Naive B cell (primary cell): ENCODE measurements around the gene SLC8A2. TPM values are rescaled to one million over a fixed set of nuclear protein-coding genes. Genes with fewer than 3 reads are reported as not detected.

Experiments
- ATAC-seq, 2 donors: fragments of 150-1000 bp; cut with Tn5 transposase; 2 replicates each; pipeline ENCODE4 v1.10.0; 2021; ENCODE audit warnings: low read depth in 2 of 2, mild to moderate bottlenecking in 2 of 2, moderate library complexity in 2 of 2
- DNase-seq: peaks from one replicate; pipeline ENCODE4 v3.0.0; 2022
- H3K27ac Mint-ChIP-seq, 6 donors: one replicate each; pipeline ENCODE4 v1.8.0; 2020 to 2022; ENCODE audit warnings: mild to moderate bottlenecking in 6 of 6, mixed read lengths in 6 of 6, moderate library complexity in 5 of 6, inconsistent platforms in 2 of 6
- H3K27me3 Mint-ChIP-seq, 3 donors: one replicate each; pipeline ENCODE4 v1.8.0; 2021 to 2022; ENCODE audit warnings: mixed read lengths in 3 of 3, mild to moderate bottlenecking in 1 of 3
- H3K36me3 Mint-ChIP-seq, 2 donors: one replicate each; pipeline ENCODE4 v1.8.0; 2020 to 2022; ENCODE audit warnings: mixed read lengths in 2 of 2, inconsistent platforms in 1 of 2, mild to moderate bottlenecking in 1 of 2
- H3K4me1 Mint-ChIP-seq, 3 donors: one replicate each; pipeline ENCODE4 v1.8.0; 2020 to 2022; ENCODE audit warnings: mixed read lengths in 3 of 3, inconsistent platforms in 1 of 3, mild to moderate bottlenecking in 1 of 3, moderate library complexity in 1 of 3
- H3K4me3 Mint-ChIP-seq, 8 donors: one replicate each; pipeline ENCODE4 v1.8.0; 2020 to 2022; ENCODE audit warnings: mild to moderate bottlenecking in 8 of 8, mixed read lengths in 8 of 8, moderate library complexity in 8 of 8, inconsistent platforms in 2 of 8
- H3K9me3 Mint-ChIP-seq, 7 donors: one replicate each; pipeline ENCODE4 v1.8.0; 2020 to 2022; ENCODE audit warnings: mixed read lengths in 7 of 7, mild to moderate bottlenecking in 5 of 7, inconsistent platforms in 2 of 7, moderate library complexity in 1 of 7
- polyA plus RNA-seq, 6 donors: library from polyadenylated mRNA; unstranded; fragments of 300-500 nt; fragmentation: Illumina TruSeq; gene quantifications; one replicate each; pipeline ENCODE4 v1.2.3, GENCODE V29; 2021; ENCODE audit warnings: low read depth in 6 of 6

SLC8A2 gene
- polyA plus RNA-seq, 6 donors from 2014 or later = not detected

DNA sequence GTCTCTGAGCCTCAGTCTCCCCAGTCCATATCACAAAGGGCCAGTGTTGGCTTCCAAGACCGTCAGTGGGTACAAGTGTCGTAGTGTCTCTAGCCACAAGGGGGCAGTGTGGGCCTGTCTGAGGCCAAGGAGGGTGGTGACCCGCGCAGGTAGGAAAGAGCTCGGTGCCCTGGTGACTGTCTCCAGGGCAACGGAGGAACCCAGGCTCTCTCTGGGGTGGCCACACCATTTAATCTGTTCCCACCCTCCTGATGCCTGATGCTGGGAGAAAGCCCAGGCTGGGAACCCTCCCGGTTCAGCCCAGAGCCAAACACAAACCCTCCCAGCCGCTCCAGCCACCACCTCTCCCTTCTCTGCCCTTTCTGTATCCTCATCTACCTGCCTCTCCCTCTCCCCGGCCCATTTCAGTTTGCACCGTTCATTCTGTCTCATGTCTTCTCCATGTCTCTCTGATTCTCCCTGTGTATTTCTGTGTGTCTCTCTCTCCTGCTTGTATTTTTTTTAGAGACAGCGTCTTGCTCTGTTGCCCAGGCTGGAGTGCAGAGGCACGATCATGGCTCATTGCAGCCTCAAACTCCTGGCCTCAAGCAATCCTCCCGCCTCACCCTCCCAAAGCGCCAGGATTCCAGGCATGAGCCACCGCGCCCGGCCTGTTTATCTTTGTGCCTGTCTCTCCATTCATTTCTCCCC, 34.8 kb downstream of the SLC8A2 start:
- Mint-ChIP-seq H3K36me3 (peaks cover 0 to 8% of the 10 kb centered on the region in 2 donors), H3K4me1 (peaks cover 8 to 18% (median 11%) of the 10 kb centered on the region in 3 donors), H3K27ac (peak overlapping the region in 2 of 6 donors; percentile 33 to 34), H3K4me3 (peak overlapping the region in 2 of 8 donors; percentile 13 to 29), H3K9me3 (peaks cover 0 to 5% (median 0%) of the 10 kb centered on the region in 7 donors), H3K27me3 (peaks cover 66 to 93% (median 82%) of the 10 kb centered on the region in 3 donors)
- peak; percentile 67 for DNase-seq
- ATAC-seq = peak; percentile 91 to 92

DNA sequence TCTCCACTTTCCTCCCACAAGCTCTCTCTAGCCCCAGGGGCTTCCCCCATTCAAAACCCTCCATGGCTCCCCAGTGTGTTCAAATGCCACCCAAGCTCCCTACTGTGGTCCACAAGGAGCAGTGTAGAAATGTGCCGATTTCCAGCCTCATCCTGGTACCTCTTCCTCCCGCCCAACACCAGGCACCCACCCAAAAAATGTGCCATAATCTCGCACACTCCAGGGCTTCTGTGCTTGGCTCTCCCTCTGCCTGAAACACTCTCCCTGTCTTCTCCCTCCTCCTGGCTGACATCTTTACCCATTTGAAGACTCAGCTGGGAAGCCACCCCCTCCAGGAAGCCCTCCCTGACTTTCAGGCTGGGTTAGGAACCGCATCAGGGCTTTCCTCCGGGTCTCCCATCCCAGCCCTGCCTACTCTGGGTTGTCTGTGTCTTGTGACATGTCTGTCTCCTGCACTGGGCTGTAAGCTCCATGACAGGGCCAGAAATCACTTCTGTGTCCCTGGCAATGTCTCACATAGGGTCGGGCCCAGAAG, 35.7 kb downstream of the SLC8A2 start:
- DNase-seq = no peak
- Mint-ChIP-seq H3K27me3 (peaks cover 66 to 95% (median 79%) of the 10 kb centered on the region in 3 donors), H3K4me1 (peaks cover 11 to 18% (median 11%) of the 10 kb centered on the region in 3 donors), H3K36me3 (peaks cover 0 to 11% of the 10 kb centered on the region in 2 donors), H3K4me3 (no peak overlapping the region), H3K9me3 (peaks cover 0 to 5% (median 0%) of the 10 kb centered on the region in 7 donors), H3K27ac (no peak overlapping the region)
- ATAC-seq = no peak

DNA sequence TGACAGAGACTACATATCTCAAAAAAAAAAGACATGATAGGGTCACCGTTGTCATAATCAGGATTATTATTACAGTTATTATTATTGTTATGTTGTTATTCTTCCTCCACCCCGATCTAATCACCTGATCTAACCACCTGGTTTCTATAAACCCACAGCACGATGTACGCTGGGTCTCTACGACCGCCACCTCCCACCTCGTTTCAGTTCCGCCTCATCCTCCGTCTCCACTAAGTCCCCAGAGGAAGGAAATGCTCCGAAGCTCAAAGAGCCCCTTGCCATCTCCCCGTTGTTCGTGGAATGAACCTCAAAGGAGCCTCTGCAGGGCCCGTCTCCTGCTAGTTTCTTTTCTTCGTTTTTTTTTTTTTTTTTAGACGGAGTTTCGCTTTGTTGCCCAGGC, 36.5 kb downstream of the SLC8A2 start:
- DNase-seq (no peak), ATAC-seq (no peak)
- Mint-ChIP-seq H3K9me3 (peaks cover 0 to 5% (median 2%) of the 10 kb centered on the region in 7 donors), H3K4me1 (peaks cover 11 to 18% (median 11%) of the 10 kb centered on the region in 3 donors), H3K4me3 (no peak overlapping the region), H3K27ac (peak overlapping the region in 1 of 6 donors; percentile 60), H3K27me3 (peaks cover 68 to 97% (median 73%) of the 10 kb centered on the region in 3 donors), H3K36me3 (peaks cover 0 to 11% of the 10 kb centered on the region in 2 donors)

DNA sequence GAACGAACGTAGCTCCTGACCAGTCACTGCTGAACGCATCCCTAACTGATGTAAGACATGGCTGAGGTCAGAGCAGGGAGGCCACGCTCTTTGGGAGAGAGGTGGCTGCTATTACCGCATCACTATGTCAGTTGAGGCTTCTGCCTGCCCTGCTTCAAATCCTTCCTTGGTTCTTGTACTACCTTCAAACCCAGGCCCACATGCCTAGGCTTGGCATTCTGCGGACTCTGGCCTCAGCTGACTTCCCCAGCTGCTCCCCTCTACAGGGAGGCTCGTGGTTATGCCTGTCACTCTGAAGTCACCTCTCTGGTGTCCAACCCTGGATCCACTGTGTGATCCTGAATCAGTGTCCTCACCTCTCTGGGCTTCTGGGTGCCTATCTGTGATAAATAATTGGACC, 37.6 kb downstream of the SLC8A2 start:
- DNase-seq (no peak), ATAC-seq (no peak)
- H3K4me1 Mint-ChIP-seq = peaks cover 14 to 27% (median 18%) of the 10 kb centered on the region in 3 donors
- no peak overlapping the region for H3K27ac Mint-ChIP-seq
- H3K4me3 Mint-ChIP-seq = no peak overlapping the region
- H3K9me3 Mint-ChIP-seq = peaks cover 0 to 5% (median 2%) of the 10 kb centered on the region in 7 donors
- H3K36me3 Mint-ChIP-seq = peaks cover 0 to 11% of the 10 kb centered on the region in 2 donors
- H3K27me3 Mint-ChIP-seq = peaks cover 65 to 98% (median 77%) of the 10 kb centered on the region in 3 donors

DNA sequence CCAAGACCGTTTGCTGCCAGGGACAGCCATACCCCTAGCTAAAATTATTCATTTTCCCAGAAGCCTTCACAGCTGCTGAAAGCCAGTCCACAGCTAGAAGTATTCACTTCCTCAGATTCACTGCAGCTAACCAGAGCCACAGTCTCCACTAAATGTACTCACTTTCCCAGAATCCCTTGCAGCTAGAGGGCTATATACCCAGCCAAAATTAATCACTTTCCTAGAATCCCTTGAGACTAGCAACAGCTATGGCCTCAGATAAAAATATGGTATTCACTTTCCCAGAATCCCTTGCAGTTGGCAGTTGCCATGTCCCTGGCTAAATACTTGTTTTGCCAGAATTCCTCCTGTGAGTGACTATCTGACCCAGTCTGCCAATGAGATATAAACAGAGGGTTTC, 38.6 kb downstream of the SLC8A2 start:
- H3K4me3 Mint-ChIP-seq = no peak overlapping the region
- DNase-seq (no peak), ATAC-seq (no peak)
- H3K27me3 Mint-ChIP-seq = peaks cover 56 to 89% (median 67%) of the 10 kb centered on the region in 3 donors
- H3K4me1 Mint-ChIP-seq = peaks cover 14 to 22% (median 19%) of the 10 kb centered on the region in 3 donors
- H3K9me3 Mint-ChIP-seq = peaks cover 0 to 5% (median 2%) of the 10 kb centered on the region in 7 donors
- H3K36me3 Mint-ChIP-seq = peaks cover 0 to 11% of the 10 kb centered on the region in 2 donors
- no peak overlapping the region for H3K27ac Mint-ChIP-seq

DNA sequence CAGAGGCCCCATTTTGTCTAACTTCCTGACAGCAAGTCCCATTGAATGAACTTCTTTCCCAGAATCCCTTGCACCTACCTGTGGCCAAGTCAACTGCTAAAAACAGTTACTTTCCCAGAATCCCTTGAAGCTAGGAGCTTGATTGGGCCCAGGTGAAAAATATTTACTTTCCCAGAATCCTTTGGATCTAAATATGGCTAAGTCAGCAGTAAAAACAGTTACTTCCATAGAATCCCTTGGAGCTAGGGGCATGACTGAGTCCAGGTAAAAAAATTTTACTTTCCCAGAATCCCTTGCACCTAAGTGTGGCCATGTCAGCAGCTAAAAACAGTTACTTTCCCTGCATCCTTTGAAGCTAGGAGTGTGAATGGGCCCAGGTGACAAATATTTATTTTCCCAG, 39.2 kb downstream of the SLC8A2 start:
- DNase-seq = no peak
- no peak overlapping the region for H3K4me3 Mint-ChIP-seq
- no peak for ATAC-seq
- no peak overlapping the region for H3K27ac Mint-ChIP-seq
- peaks cover 14 to 22% (median 19%) of the 10 kb centered on the region in 3 donors for H3K4me1 Mint-ChIP-seq
- peaks cover 0 to 11% of the 10 kb centered on the region in 2 donors for H3K36me3 Mint-ChIP-seq
- H3K27me3 Mint-ChIP-seq = peaks cover 50 to 83% (median 61%) of the 10 kb centered on the region in 3 donors
- peaks cover 0 to 5% (median 2%) of the 10 kb centered on the region in 7 donors for H3K9me3 Mint-ChIP-seq

DNA sequence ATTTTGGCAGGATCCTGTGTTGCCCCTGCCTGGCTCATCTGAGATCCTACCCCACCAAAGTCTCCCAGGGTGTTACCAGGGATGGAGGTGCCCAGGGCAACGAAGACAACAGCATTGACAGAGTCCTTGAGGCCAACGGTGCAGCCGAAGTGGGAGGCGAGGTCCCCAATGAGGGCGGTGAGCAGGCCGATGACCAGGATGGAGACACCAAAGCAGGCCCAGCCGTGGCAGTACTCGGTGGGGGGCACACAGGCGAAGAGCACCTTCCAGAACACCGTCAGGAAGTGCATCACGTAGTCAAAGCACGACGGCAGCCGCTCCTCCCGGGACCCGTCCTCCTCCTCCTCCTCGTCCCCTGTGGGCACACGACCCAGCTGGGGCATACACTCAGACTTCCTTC, 39.6 kb downstream of the SLC8A2 start:
- ATAC-seq = no peak
- peaks cover 11 to 19% (median 16%) of the 10 kb centered on the region in 3 donors for H3K4me1 Mint-ChIP-seq
- no peak for DNase-seq
- H3K4me3 Mint-ChIP-seq = no peak overlapping the region
- H3K27me3 Mint-ChIP-seq = peaks cover 50 to 79% (median 57%) of the 10 kb centered on the region in 3 donors
- H3K9me3 Mint-ChIP-seq = peaks cover 0 to 5% (median 2%) of the 10 kb centered on the region in 7 donors
- no peak overlapping the region for H3K27ac Mint-ChIP-seq
- H3K36me3 Mint-ChIP-seq = peaks cover 0 to 11% of the 10 kb centered on the region in 2 donors

DNA sequence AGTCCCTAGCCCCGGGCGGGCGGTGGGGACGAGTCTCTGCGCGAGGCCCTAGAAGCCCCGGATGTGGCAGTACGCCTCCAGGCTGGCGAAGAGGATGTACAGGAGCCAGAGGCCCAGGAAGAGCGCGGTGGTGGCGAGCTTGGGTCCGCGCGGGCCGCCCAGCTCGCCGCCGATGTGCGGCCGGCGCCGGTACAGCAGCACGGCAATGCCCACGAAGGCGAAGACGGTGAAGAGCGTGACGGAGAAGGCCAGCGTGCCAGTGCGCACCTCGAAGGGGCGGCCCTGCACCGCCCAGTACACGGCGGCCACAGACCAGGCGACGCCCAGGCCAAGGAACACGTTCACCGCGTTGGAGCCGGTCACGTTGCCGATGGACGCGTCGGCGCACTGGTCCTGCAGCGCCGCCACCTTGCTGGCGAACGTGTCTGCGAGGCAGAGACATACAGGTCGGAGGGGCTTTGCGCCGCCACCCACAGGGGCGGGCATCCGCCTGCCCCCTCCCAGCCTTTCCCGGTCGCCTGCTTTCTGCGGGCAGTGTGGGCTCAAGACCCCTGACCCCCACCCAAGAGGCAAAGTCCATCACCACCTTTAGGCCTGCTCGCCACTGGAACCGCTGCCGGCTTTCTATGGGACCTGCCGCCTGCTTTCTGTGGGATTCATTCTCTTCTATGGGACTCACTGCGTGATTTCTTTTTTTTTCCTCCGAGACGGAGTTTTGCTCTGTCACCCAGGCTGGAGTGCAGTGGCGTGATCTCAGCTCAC, 41.5 kb downstream of the SLC8A2 start:
- ATAC-seq = peak; percentile 18 to 26
- H3K36me3 Mint-ChIP-seq = peaks cover 0 to 11% of the 10 kb centered on the region in 2 donors
- H3K27ac Mint-ChIP-seq = no peak overlapping the region
- H3K4me1 Mint-ChIP-seq = peaks cover 4 to 11% (median 9%) of the 10 kb centered on the region in 3 donors
- H3K4me3 Mint-ChIP-seq = peak overlapping the region in 5 of 8 donors; percentile 6 to 80 (median 23)
- peaks cover 38 to 61% (median 42%) of the 10 kb centered on the region in 3 donors for H3K27me3 Mint-ChIP-seq
- no peak for DNase-seq
- peaks cover 0 to 8% (median 2%) of the 10 kb centered on the region in 7 donors for H3K9me3 Mint-ChIP-seq

DNA sequence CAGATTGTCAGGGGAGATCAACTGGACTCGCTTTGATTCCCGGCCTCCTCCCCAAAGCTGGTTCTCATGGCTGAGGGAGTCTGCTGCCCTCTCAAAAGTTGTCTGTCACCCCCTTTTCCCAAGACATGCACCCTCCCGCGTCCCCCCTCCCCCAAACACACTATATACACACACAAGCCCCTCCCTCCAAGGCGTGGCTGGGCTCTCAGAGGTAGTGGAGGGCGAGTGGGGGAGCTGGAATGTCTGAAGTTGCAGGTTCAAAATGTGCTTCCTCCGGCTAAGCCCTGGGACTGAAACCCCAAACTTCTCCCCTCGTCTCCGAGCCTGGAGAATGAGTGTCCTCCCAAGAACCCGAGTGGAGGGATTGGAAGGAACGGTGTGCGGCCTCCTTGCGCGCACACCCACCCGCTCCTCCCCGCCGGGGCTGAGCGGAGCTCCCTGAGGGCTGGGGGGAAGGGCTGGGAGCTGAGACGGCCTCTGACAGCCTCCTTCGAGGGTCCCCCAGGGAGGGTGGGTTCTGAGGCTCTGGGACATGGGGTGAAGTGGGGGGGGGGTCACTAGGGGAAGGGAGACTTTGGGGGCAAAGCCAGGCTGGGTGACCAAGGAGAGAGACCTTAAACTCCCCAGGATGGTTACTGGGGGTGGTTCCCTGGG, 42.4 kb downstream of the SLC8A2 start:
- peaks cover 4 to 11% (median 9%) of the 10 kb centered on the region in 3 donors for H3K4me1 Mint-ChIP-seq
- no peak overlapping the region for H3K27ac Mint-ChIP-seq
- peaks cover 0 to 11% of the 10 kb centered on the region in 2 donors for H3K36me3 Mint-ChIP-seq
- no peak for ATAC-seq
- peaks cover 0 to 8% (median 2%) of the 10 kb centered on the region in 7 donors for H3K9me3 Mint-ChIP-seq
- peak overlapping the region in 1 of 8 donors; percentile 36 for H3K4me3 Mint-ChIP-seq
- DNase-seq = no peak
- peaks cover 36 to 59% (median 40%) of the 10 kb centered on the region in 3 donors for H3K27me3 Mint-ChIP-seq

DNA sequence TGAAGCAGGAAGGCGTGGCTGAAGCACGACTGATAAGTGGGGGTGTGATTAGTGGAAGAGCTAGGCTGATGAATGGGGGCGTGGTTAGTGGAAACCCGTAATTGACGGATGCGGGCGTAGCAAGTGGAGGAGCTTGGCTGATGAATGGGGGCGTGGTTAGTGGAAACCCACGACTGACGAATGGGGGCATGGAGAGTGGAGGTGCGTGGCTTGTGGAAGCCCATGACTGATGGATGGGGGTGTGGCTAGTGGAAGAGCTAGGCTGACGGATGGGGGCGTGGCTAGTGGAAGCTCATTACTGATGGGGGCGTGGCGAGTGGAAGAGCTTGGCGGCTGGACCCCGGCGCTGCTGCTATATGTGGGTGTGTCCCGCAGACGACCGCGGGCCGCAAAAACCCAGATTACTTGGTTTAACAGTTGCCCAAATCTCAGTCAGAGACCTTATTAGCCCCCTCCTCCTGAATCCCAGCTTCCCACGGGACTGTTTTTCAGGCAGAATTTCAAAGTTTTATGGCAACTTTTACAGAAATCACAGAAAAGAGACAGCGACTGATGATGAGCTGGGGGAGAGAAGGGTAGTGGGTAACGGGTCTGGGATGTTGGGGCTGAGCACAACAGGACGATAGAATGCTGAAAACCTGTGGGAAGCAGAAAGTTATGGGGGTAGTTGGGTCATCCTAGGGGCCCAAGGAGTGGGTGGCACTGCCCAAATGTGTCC, 43.4 kb downstream of the SLC8A2 start:
- peak; percentile 25 for DNase-seq
- Mint-ChIP-seq H3K9me3 (peaks cover 0 to 8% (median 2%) of the 10 kb centered on the region in 7 donors), H3K4me3 (peak overlapping the region in 1 of 8 donors; percentile 26), H3K27ac (no peak overlapping the region), H3K27me3 (peaks cover 31 to 57% (median 45%) of the 10 kb centered on the region in 3 donors), H3K36me3 (peaks cover 0 to 15% of the 10 kb centered on the region in 2 donors), H3K4me1 (peaks cover 4 to 11% (median 9%) of the 10 kb centered on the region in 3 donors)
- ATAC-seq = peak; percentile 31 to 54

DNA sequence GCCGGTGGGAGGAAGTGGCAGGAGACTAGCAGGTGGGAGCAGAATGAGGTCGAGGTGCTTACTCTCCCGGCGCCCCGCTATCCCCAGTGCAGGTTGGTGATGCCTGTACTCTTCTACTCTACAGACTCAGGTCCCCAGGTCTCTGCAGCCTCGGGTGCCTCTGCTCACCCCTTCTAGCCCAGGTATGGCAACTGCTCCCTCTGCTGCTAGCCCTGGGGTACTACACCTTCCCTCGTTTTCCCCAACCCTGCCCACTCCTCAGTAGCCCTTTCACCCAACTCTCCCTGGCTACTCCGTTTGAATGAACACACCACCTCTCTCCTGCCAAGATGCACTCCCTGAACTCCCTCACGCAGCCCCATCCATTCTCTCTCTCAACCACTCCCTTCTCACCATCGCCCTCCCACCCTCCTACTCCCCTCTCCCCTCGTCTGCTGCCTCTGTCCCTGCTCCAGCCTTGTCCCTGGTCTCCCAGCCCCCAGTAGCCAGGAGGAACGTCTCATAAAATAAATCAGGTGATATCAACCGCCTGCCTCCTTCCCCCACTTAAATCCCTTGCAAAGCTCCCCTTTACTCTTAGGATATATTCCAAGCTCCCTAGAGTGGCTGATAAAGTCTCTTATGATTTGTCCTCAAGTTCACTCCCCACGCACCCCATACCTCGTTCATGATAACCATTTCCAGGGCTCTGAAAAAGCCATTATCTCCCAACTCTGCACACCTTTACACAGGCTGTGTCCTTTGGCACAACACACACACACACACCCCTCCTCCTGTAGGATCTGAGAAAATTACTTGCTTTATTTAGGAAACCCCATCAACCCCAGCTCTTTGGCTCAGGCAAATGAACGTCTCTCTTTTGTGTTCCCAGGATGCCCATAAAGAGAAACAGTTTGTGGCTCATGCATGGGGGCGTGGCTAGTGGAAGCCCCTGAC, 44.2 kb downstream of the SLC8A2 start:
- Mint-ChIP-seq H3K27ac (no peak overlapping the region), H3K9me3 (peaks cover 0 to 5% (median 2%) of the 10 kb centered on the region in 7 donors), H3K36me3 (peaks cover 3 to 22% of the 10 kb centered on the region in 2 donors), H3K4me1 (peaks cover 11 to 16% (median 15%) of the 10 kb centered on the region in 3 donors), H3K27me3 (peaks cover 32 to 57% (median 45%) of the 10 kb centered on the region in 3 donors), H3K4me3 (peak overlapping the region in 1 of 8 donors; percentile 70)
- ATAC-seq (peak; percentile 69 to 74), DNase-seq (peak; percentile 40)
